SK-N-SH treated with all-trans-retinoic acid at 6 μM for 48 hours (cell line): Measurements from ENCODE around the gene ERBIN.

Experiments
- CSDC2 ChIP-seq: fragments of 250-450 bp; sonication (Bioruptor Pico); IDR thresholded peaks from 2 replicates; pipeline ENCODE4 v1.5.0; 2020; ENCODE audit warnings: mild to moderate bottlenecking, moderate library complexity
- CSRNP3 ChIP-seq: fragments of 250-450 bp; sonication (Bioruptor Pico); IDR thresholded peaks from 2 replicates; pipeline ENCODE4 v1.5.1; 2021; ENCODE audit warnings: mild to moderate bottlenecking, moderate library complexity
- ESRRG ChIP-seq: fragments of 250-450 bp; sonication (Bioruptor Pico); IDR thresholded peaks from 2 replicates; pipeline ENCODE4 v1.6.1; 2021; ENCODE audit warnings: mild to moderate bottlenecking
- PATZ1 ChIP-seq: fragments of 250-450 bp; sonication (Bioruptor Pico); IDR thresholded peaks from 2 replicates; pipeline ENCODE4 v1.8.0; 2020; ENCODE audit warnings: mild to moderate bottlenecking, moderate library complexity, borderline replicate concordance
- PPARA ChIP-seq: fragments of 250-450 bp; sonication (Bioruptor Pico); IDR thresholded peaks from 2 replicates; pipeline ENCODE4 v1.5.0; 2020; ENCODE audit warnings: mild to moderate bottlenecking, borderline replicate concordance
- RARB ChIP-seq: fragments of 250-450 bp; sonication (Bioruptor Pico); IDR thresholded peaks from 2 replicates; pipeline ENCODE4 v1.8.0; 2021; ENCODE audit warnings: mild to moderate bottlenecking, moderate library complexity
- TOX ChIP-seq: fragments of 250-450 bp; sonication (Bioruptor Pico); IDR thresholded peaks from 2 replicates; pipeline ENCODE4 v1.8.0; 2021; ENCODE audit warnings: mild to moderate bottlenecking, moderate library complexity, borderline replicate concordance
- ZFP3 ChIP-seq: fragments of 250-450 bp; sonication (Bioruptor Pico); IDR thresholded peaks from 2 replicates; pipeline ENCODE4 v1.5.0; 2020; ENCODE audit warnings: mild to moderate bottlenecking, moderate library complexity
- ZFP30 ChIP-seq: fragments of 450-650 bp; formaldehyde crosslinking; IDR thresholded peaks from 2 replicates; pipeline ENCODE4 v1.5.0; 2022; ENCODE audit warnings: mild to moderate bottlenecking, moderate library complexity

- no peak for TF ChIP-seq PPARA (CRISPR knock-in tag)
- no peak for TF ChIP-seq TOX
- no peak for TF ChIP-seq ESRRG (CRISPR knock-in tag)
- TF ChIP-seq PATZ1 (CRISPR knock-in tag) = no peak
- TF ChIP-seq CSRNP3 (CRISPR knock-in tag) = no peak
- TF ChIP-seq ZFP30 (CRISPR knock-in tag) = no peak
- no peak for TF ChIP-seq ZFP3 (CRISPR knock-in tag)
- no peak for TF ChIP-seq RARB (CRISPR knock-in tag)
- TF ChIP-seq CSDC2 (CRISPR knock-in tag) = no peak
These were observed 148.5 kb downstream of the ERBIN start for GRCh38 chr5:66074901-66075300.
